Neutrophil (primary cell): ENCODE results near the gene SLIT3.

Experiments
- H3K27ac ChIP-seq: fragments of 200-600 bp; sonication (generic); 2 replicates; pipeline ENCODE4 v1.5.1; 2016; ENCODE audit warnings: mild to moderate bottlenecking, moderate library complexity
- H3K27me3 ChIP-seq: fragments of 200-600 bp; sonication (generic); 2 replicates; pipeline ENCODE4 v1.6.0; 2016; ENCODE audit warnings: mild to moderate bottlenecking
- H3K36me3 ChIP-seq: fragments of 200-600 bp; sonication (generic); 2 replicates; pipeline ENCODE4 v1.5.1; 2017
- H3K4me1 ChIP-seq, 2 experiments: fragments of 200-600 bp in 1 of 2; sonication (generic) in 1 of 2; 1 replicate in 1 of 2; 2 replicates in 1 of 2; pipeline versions ENCODE4 v1.5.1 to v1.6.1; 2013 to 2016; ENCODE audit warnings: low read depth in 1 of 2, low read length in 1 of 2, mild to moderate bottlenecking in 1 of 2, moderate library complexity in 1 of 2; ENCODE audit not compliant: control insufficient read depth in 1 of 2, insufficient read depth in 1 of 2
- H3K4me3 ChIP-seq, 2 experiments: fragments of 200-600 bp in 1 of 2; sonication (generic) in 1 of 2; 1 replicate in 1 of 2; 2 replicates in 1 of 2; pipeline ENCODE4 v1.5.1; 2013 to 2016; ENCODE audit warnings: low read depth in 1 of 2, low read length in 1 of 2, mild to moderate bottlenecking in 1 of 2, moderate library complexity in 1 of 2
- H3K9me3 ChIP-seq: fragments of 200-600 bp; sonication (generic); 2 replicates; pipeline ENCODE4 v1.5.1; 2016
- CTCF ChIP-seq: fragments of 200-600 bp; sonication (generic); IDR thresholded peaks from 2 replicates; pipeline ENCODE4 v1.5.1; 2016; ENCODE audit warnings: antibody characterized with exemption

SLIT3 gene

GRCh38 chr5:168701641-168702040, 599.3 kb downstream of the SLIT3 start:
- Histone ChIP-seq H3K4me1 (no peaks in the 10 kb centered on the region), H3K4me3 (no peak overlapping the region), H3K9me3 (no peaks in the 10 kb centered on the region), H3K27ac (no peak overlapping the region), H3K36me3 (no peaks in the 10 kb centered on the region), H3K27me3 (no peaks in the 10 kb centered on the region)
- no peak for TF ChIP-seq CTCF

GRCh38 chr5:168699002-168699401, 601.9 kb downstream of the SLIT3 start:
- Histone ChIP-seq H3K36me3 (no peaks in the 10 kb centered on the region), H3K27me3 (no peaks in the 10 kb centered on the region), H3K27ac (no peak overlapping the region), H3K4me3 (no peak overlapping the region), H3K4me1 (no peaks in the 10 kb centered on the region), H3K9me3 (no peaks in the 10 kb centered on the region)
- TF ChIP-seq CTCF: no peak

GRCh38 chr5:168697034-168697720, 603.8 kb downstream of the SLIT3 start:
- no peaks in the 10 kb centered on the region for H3K9me3 ChIP-seq
- no peaks in the 10 kb centered on the region for H3K4me1 ChIP-seq
- TF ChIP-seq CTCF: no peak
- no peak overlapping the region for H3K4me3 ChIP-seq
- peaks cover 7% of the 10 kb centered on the region for H3K27me3 ChIP-seq
- no peaks in the 10 kb centered on the region for H3K36me3 ChIP-seq
- H3K27ac ChIP-seq: no peak overlapping the region

- Histone ChIP-seq H3K27ac (no peak overlapping the region), H3K27me3 (peaks cover 7% of the 10 kb centered on the region), H3K4me1 (no peaks in the 10 kb centered on the region), H3K4me3 (no peak overlapping the region), H3K36me3 (no peaks in the 10 kb centered on the region), H3K9me3 (no peaks in the 10 kb centered on the region)
- no peak for TF ChIP-seq CTCF
These were observed 604.3 kb downstream of the SLIT3 start for GRCh38 chr5:168696611-168697010.

GRCh38 chr5:168695301-168695835, 605.6 kb downstream of the SLIT3 start:
- no peak for TF ChIP-seq CTCF
- Histone ChIP-seq H3K4me3 (no peak overlapping the region), H3K27me3 (peaks cover 7% of the 10 kb centered on the region), H3K27ac (no peak overlapping the region), H3K4me1 (no peaks in the 10 kb centered on the region), H3K36me3 (no peaks in the 10 kb centered on the region), H3K9me3 (no peaks in the 10 kb centered on the region)
